Ecto neural progenitor cell (in vitro differentiated cells): ENCODE measurements around the gene NRXN3.

Source experiments
- DNase-seq: peaks from one replicate; pipeline ENCODE4 v3.0.0-alpha.2; 2018; ENCODE audit warnings: low spot score

Gene NRXN3

GRCh38 chr14:78319887-78320635 lies 149.9 kb downstream of the NRXN3 start:
- no peak for DNase-seq

GRCh38 chr14:78324353-78324752 lies 154.2 kb downstream of the NRXN3 start:
- no peak for DNase-seq

- no peak for DNase-seq
Observed at GRCh38 chr14:78325911-78326310, 155.7 kb downstream of the NRXN3 start.

GRCh38 chr14:78327426-78328221 lies 157.5 kb downstream of the NRXN3 start:
- DNase-seq: no peak

GRCh38 chr14:78329371-78329770 lies 159.2 kb downstream of the NRXN3 start:
- no peak for DNase-seq

- DNase-seq: no peak
Observed at GRCh38 chr14:78335531-78335930, 165.4 kb downstream of the NRXN3 start.

GRCh38 chr14:78340250-78340649 lies 170.1 kb downstream of the NRXN3 start:
- DNase-seq: no peak

GRCh38 chr14:78341827-78342389 lies 171.7 kb downstream of the NRXN3 start:
- no peak for DNase-seq

- DNase-seq: no peak
Observed at GRCh38 chr14:78342879-78343278, 172.7 kb downstream of the NRXN3 start.

- no peak for DNase-seq
Observed at GRCh38 chr14:78344290-78344689, 174.1 kb downstream of the NRXN3 start.

- no peak for DNase-seq
Observed at GRCh38 chr14:78345131-78345744, 175.1 kb downstream of the NRXN3 start.

- no peak for DNase-seq
Observed at GRCh38 chr14:78346747-78347146, 176.6 kb downstream of the NRXN3 start.

GRCh38 chr14:78355109-78355508 lies 184.9 kb downstream of the NRXN3 start:
- DNase-seq: no peak

- peak; percentile 53 for DNase-seq
Observed at GRCh38 chr14:78356391-78356790, 186.2 kb downstream of the NRXN3 start.

- no peak for DNase-seq
Observed at GRCh38 chr14:78358591-78358990, 188.4 kb downstream of the NRXN3 start.

GRCh38 chr14:78359581-78359980 lies 189.4 kb downstream of the NRXN3 start:
- no peak for DNase-seq

- no peak for DNase-seq
Observed at GRCh38 chr14:78363008-78363407, 192.8 kb downstream of the NRXN3 start.

GRCh38 chr14:78367355-78367754 lies 197.2 kb downstream of the NRXN3 start:
- no peak for DNase-seq

- no peak for DNase-seq
Observed at GRCh38 chr14:78383060-78383459, 212.9 kb downstream of the NRXN3 start.

- DNase-seq: no peak
Observed at GRCh38 chr14:78398216-78398615, 228.0 kb downstream of the NRXN3 start.

GRCh38 chr14:78399316-78399889 lies 229.2 kb downstream of the NRXN3 start:
- peak; percentile 56 for DNase-seq

GRCh38 chr14:78401866-78402265 lies 231.7 kb downstream of the NRXN3 start:
- DNase-seq: no peak
